Stimulated activated CD4-positive, alpha-beta T cell treated with anti-CD3 and anti-CD28 coated beads, Interleukin-12 subunit alpha, Interleukin-12 subunit beta, amount 100 ng/mL, for 48 hours (primary cell): ENCODE measurements around the gene FOXP2.
"Not testable (repeated sequence)": the region's sequence is repeated elsewhere in the genome, so short reads cannot be mapped to it uniquely, and the experiment has no call there.

Source experiments
- DNase-seq, 3 donors: peaks; one replicate each; pipeline ENCODE4 v3.0.0-alpha.2; 2020; ENCODE audit warnings: low read depth in 2 of 3, low spot score in 1 of 3

The FOXP2 gene

DNA sequence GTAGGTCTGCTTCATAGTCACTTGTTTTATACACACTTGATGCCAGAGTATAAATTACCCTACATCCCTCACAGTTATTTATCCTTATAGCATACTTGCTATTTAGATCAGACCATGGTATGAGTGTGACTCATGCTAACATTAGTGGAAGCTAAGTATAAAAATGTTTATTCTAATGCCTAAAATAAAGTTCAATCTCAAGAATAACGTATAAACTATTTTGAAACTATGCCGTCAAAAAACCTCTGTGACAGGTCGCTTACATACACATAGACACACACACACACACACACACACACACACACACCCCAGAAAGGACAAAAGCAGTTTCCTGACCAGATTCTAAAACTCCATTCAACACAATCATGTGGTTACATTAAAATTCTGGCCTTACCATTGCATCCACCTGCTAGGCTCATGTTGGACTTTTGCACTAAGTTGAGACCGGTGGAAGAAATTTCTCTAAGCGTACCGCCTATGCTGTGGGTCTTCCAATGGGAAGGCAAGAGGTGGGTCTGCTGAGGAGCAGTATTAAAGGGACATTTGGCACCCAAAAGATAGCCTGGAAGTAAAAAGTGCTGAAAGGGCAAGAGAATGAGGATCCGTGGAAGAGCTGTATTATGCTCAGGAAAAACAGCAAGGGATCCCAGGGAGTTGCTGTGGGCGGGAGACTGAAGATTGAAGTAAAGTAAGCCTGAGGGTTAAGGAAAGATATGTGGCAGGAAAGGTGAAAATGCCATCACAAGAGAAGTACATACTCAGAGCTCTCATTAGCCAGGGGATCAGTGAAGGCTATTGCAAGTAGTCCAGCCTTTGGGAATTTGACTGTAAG, 5.0 kb downstream of the FOXP2 start:
- DNase-seq = no peak

DNA sequence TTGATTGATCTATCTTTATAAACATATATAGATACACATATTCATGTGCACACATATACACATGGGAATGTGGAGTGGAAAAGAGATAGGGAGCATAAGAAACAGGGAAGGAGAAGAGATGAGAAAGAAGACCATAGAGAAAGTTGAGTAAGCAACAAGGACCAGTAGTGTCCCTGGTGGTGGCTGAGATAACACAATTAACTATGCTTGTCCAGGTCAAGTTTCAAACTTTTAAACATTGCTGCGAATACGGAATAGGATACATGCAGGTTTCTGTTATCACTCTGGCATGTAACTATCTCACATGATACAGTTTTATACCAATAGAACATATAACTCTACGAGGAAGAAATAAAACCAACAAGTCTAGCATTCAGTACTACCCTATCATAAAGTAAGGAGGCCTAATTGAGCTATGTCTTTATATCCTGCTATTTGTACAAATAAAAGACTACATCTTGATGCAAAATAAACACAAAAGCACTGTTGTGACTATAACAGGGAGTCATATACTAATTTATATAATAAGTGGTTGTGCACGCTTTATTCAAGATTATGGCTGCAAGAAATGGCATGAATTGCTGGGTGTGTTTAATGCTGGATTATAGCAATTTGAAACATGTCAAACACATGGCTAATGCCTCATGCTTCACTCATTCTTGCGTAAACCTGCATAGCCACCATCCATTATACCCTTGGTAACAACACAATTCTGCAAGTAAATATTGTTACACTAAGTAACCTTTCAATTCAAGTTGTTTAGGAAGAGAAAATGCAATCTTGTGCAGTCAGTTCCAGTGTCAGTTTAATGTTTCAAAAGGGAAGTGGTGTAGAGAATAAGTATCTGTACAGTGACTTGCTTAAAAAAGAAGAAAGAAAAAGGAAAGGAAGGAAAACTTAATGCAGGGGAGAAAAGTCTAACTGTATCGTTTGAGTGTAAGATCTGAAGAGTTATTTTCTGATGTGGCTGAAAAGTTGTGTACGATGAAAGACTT, 8.2 kb downstream of the FOXP2 start:
- no peak for DNase-seq

DNA sequence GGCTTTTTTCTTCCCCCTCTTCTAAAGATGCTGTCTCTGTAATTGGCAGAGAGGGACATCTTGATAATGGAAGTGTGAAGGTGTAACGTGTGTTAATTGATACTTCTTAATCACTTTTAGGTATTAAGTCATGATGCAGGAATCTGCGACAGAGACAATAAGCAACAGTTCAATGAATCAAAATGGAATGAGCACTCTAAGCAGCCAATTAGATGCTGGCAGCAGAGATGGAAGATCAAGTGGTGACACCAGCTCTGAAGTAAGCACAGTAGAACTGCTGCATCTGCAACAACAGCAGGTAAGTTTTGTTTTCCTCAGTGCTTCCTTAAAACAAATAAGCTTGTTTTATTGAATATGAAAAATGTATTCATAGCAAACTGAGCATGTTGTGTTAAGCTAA, 11.8 kb downstream of the FOXP2 start:
- DNase-seq = no peak

DNA sequence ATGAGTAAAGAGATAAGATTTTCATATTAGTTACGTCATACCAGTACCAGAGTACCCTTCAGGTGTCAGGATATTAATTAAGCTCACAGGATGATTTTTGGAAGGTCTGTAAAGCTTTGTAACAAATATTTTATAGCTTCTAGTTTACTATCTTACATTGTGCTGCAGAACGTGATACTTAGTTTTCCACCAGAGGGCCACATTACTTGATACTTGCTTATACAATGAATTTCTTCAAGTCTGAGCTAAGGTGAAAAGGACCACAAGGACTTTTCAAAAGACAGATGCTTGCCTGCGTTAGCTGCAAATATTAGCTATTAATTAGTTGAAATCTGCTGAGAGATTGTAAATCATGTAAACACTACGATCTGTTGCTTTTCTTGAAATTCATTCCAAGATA, 12.2 kb downstream of the FOXP2 start:
- no peak for DNase-seq

DNA sequence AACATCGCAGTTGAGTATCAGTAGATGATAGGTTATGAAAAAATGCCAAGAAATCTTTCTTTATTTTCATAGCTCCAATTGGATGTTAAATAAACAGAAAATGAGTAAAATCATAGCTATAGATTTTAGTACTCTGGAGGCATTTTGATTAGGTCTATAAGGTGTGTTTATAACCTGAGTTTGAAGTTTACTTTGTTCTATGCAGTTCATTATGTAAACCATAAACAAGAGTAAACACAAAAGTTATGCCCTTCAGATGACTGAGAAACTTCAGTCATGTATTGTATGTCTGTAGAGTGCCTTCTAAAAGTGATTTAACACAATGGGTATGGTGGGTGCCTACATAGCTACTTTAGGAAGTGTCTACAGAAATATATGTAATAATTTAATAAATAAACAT, 13.6 kb downstream of the FOXP2 start:
- no peak for DNase-seq

GRCh38 chr7:114431189-114431588, 16.6 kb downstream of the FOXP2 start:
- no peak for DNase-seq

DNA sequence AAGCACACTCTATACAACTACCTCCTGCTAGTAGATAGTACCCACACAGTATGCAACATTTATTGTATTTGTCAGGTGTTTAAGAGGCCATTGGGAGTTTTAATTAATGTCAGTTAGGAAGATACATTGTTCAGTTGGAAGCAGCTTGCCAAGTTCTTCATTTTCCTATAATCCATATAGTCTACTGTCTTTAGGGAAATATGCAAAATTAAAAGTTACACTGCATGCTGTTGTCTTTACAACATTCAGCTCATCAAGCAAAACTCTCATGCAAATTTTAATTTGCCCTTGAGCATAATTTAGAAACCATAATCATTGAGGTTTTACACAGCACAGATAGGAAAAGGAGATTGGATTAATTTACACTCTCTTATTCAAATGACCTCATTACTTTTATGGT, 17.4 kb downstream of the FOXP2 start:
- DNase-seq = no peak

DNA sequence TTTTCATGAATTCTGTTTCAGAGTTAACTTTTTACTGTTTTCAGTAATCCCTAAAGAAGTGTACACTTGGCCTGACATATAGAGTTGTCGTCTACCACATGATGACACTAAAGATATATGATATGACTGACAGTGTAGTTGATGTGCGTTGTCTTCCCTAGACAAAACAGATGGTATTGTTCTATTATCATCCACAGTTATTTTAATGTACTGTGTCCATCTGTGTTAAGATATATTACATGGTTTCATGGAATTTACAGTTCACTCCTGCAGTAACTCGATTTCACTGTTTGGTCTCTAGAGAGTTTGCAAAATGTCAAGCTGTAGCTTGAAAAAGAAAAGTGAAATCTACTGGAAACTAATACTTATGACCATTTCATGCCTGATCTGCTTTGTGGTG, 18.1 kb downstream of the FOXP2 start:
- no peak for DNase-seq

DNA sequence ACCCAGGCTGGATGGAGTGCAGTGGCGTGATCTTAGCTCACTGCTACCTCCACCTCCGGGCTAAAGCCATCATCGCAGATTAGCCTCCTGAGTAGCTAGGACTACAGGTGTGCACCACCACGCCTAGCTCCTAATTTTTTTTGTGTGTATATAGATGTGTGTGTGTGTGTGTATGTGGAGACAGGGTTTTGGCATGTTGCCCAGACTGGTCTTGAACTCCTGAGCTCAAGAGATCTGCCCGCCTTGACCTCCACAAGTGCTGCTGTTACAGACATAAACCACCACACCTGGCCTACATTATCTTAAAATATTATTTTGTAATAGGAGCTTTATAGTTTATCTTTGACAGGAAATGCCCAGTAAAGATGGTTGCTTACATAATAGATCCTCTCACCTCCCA, 25.0 kb downstream of the FOXP2 start:
- DNase-seq = no peak

DNA sequence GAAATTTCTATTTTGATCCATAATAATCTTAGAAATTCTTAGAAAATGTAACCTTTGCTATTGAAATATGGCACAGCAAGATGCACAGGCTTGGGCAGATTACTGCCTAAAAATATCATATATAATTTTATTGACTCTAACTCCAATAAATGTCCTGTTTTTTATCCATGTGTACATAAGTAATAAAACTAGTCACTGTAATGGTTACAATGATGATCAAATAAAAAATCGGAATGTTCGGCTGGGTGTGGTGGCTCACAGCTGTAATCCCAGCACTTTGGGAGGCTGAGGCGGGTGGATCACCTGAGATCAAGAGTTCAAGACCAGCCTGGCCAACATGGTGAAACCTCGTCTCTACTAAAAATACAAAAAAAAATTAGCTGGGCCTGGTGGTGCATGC, 26.3 kb downstream of the FOXP2 start:
- DNase-seq = not testable (repeated sequence)

DNA sequence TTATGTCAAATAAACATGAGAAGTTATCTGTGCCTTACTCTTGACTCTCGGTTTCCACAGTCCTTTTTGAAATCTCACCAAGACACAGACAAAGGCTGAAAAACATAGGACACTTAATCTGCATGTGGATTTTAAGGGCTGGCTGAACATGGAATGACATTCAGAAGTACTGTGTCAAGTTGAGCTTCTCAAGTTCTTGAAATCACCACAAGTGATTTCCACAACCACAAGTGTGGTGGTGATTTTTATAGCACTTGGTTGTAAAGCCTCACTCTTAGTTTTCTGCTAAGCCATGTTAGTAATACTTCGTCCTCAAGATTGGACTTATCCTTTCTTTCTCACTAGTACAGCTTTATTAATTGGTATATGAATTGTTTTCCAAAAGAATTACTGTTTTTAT, 29.6 kb downstream of the FOXP2 start:
- DNase-seq = no peak

GRCh38 chr7:114450431-114450830, 35.8 kb downstream of the FOXP2 start:
- no peak for DNase-seq

DNA sequence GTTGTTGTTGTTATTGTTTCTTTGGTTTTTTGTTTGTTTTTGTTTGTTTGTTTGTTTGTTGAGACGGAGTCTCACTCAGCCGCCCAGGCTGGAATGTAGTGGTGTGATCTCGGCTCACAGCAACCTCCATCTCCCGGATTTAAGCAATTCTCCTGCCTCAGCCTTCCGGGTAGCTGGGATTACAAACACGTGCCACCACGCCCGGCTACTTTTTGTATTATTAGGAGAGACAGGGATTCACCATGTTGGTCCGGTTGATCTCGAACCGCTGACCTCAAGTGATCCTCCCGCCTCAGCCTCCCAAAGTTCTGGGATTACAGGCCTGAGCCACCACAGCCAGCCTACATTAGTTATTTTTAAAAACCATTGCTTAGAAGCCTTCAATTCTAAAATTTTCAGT, 45.0 kb downstream of the FOXP2 start:
- DNase-seq = no peak

DNA sequence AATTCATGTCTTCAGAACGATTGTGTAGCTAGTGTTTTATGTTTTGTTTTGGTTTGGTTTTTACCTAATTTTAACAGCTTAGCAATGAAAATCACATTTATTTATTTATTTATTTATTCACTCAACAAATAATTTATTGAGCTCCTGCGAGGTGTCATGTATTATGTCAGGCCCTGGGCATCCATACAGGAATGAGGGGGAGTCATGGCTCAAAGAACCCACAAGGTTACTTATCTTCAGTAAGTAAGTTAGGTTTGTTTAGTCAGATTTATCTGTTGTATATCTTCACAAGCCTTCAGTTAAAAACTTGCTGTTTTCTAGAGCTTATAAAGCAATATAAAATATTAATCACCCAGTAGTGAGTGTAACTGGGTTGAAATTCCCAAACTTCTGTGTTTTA, 45.4 kb downstream of the FOXP2 start:
- DNase-seq = no peak

DNA sequence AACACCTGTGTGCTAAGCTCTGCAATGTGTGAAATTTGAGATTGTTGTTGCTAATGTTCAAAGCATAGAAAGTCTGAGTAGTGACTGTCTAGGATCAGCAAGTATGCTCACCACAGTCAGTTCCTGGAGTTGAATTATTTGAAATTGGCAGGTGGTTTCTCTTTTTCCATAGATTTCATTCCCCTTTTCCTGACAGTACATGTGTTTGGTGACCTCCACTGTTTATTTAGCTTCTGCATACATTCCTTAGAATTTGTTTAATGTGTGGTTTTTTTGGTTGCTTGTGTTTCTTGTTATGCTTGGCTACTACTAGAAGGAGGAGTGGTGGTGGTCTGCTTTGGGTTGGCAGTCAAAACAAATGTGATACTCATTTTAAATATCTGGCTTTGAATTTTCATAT, 52.3 kb downstream of the FOXP2 start:
- no peak for DNase-seq

GRCh38 chr7:114468844-114469243, 54.2 kb downstream of the FOXP2 start:
- no peak for DNase-seq

GRCh38 chr7:114472896-114473512, 58.4 kb downstream of the FOXP2 start:
- no peak for DNase-seq

DNA sequence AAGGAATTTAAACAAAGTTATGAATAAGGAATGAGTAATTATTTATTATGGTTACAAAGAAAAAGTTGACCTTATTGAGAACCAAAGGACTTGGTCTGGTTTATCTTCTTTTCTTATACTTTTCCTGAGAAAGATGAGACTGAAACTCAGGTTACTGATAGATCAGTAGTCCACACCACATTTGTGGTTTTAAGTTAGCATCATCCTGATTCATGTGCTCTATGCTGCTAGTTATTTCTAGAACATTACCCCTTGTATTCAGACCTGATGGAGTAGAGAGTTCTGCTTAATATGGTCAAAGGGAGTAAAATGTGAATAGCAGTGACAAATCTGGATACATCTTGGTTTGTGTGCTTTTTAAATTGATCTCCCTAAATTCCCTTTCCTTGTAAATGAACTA, 63.8 kb downstream of the FOXP2 start:
- DNase-seq = no peak

- no peak for DNase-seq
Observed at GRCh38 chr7:114481999-114482398, 67.4 kb downstream of the FOXP2 start.

GRCh38 chr7:114484226-114484625, 69.6 kb downstream of the FOXP2 start:
- DNase-seq = no peak

DNA sequence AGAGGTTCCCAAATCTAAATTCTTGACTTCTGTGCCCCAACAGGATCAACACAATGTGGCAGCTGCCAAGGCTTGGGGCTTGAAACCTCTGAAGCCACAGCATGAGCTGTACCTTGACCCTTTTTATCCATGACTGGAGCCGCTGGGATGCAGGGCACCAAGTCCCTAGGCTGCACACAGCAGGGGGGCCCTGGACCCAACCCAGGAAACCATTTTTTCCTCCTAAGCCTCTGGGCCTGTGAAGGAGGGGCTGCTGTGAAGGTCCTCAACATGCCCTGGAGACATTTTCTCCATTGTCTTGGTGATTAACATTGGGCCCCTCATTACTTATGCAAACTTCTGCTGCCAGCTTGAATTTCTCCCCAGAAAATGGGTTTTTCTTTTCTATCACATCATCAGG, 72.6 kb downstream of the FOXP2 start:
- no peak for DNase-seq

DNA sequence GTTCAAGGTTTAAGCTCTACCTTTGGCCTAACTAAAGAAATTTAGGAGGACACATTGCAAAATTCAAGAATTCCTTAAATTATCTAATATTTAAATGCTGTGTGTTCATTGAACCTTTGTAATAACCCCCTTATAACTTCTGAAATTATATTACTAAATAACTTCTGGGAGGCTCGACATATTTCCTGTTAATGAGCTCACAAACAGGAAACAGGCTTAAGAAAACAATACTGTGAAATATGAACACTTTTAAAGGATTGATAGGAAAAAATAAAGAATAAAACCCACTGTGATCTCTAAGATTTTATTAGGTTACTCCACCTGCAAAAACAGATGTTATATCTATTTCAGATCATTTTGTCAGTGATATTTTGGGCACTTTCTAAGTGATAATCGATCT, 74.1 kb downstream of the FOXP2 start:
- no peak for DNase-seq
